ENCODE measurements around the gene TFPT. TPM values are rescaled to one million over a fixed set of nuclear protein-coding genes. Genes with fewer than 3 reads are reported as not detected.

Gene TFPT
- total RNA-seq, 1 donor from 2014 or later, result 22.1 TPM

GRCh38 chr19:54152878-54153524 lies 37.5 kb upstream of the TFPT start:
- H3K4me1 ChIP-seq, result peaks cover 2% of the 10 kb centered on the region
- no peaks in the 10 kb centered on the region for H3K27me3 ChIP-seq (ENCODE audit: low read depth)
- H3K27ac ChIP-seq, result no peak overlapping the region
- no peak for ATAC-seq
- no peak overlapping the region for H3K4me3 ChIP-seq
- intact Hi-C loops (cut with DNase I), result no loop called here
- no peak for DNase-seq
- no peaks in the 10 kb centered on the region for H3K9me3 ChIP-seq
- TF ChIP-seq, protein P1, sequence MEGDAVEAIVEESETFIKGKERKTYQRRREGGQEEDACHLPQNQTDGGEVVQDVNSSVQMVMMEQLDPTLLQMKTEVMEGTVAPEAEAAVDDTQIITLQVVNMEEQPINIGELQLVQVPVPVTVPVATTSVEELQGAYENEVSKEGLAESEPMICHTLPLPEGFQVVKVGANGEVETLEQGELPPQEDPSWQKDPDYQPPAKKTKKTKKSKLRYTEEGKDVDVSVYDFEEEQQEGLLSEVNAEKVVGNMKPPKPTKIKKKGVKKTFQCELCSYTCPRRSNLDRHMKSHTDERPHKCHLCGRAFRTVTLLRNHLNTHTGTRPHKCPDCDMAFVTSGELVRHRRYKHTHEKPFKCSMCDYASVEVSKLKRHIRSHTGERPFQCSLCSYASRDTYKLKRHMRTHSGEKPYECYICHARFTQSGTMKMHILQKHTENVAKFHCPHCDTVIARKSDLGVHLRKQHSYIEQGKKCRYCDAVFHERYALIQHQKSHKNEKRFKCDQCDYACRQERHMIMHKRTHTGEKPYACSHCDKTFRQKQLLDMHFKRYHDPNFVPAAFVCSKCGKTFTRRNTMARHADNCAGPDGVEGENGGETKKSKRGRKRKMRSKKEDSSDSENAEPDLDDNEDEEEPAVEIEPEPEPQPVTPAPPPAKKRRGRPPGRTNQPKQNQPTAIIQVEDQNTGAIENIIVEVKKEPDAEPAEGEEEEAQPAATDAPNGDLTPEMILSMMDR (IDR thresholded peaks at IDR 0.05), result no peak
- peaks cover 100% of the 10 kb centered on the region for H3K36me3 ChIP-seq

DNA sequence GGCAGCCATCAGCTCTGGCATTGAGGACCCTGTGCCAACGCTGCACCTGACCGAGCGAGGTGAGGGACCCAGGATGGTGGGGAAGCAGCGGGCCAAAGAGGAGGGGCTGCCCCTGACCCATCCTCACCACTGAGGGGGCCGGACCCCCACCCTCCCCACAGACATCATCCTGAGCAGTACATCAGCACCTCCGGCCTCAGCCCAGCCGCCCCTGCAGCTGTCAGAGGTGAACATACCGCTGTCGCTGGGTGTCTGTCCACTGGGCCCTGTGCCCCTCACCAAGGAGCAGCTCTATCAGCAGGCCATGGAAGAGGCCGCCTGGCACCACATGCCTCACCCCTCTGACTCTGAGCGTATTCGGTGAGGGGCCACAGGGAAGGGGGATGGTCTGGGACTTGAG lies 36.8 kb upstream of the TFPT start:
- TF ChIP-seq, protein P1 (IDR thresholded peaks at IDR 0.05), result no peak
- H3K36me3 ChIP-seq, result peaks cover 100% of the 10 kb centered on the region
- no peak overlapping the region for H3K27ac ChIP-seq
- intact Hi-C loops (cut with DNase I), result no loop called here
- no peaks in the 10 kb centered on the region for H3K4me1 ChIP-seq
- DNase-seq, result no peak
- ATAC-seq, result no peak
- H3K9me3 ChIP-seq, result no peaks in the 10 kb centered on the region
- no peak overlapping the region for H3K4me3 ChIP-seq
- H3K27me3 ChIP-seq (ENCODE audit: low read depth), result no peaks in the 10 kb centered on the region

DNA sequence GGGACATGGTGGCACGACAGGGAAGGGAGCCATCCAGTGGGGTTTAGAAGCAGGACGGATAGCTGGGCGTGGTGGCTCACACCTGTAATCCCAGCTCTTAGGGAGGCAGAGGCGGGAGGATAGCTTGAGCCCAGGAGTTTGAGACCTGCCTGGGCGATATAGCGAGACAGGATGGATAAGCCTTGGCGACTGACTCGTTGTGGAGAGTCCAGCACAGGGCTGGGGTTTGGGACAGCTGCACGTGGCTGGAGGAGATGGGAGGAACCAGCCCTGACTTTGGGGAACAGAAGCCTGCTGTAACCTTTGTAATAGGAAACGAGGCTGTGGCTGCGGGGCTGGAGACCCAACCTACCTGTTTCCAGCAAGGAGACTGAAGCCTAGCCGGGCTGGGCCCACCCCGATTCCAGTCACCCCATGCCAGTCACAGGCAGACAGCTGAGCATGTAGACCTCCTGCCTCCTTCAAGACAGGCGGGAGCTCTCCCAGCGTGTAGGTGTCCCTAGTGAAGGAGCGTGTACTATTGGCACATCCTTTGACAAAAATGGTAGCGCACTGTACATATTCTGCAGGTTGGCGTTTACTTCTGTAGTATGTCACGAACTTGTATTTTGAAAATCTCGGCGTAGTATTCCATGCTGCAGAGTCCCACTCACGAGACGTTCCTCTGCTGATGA lies 36.0 kb upstream of the TFPT start:
- H3K27me3 ChIP-seq (ENCODE audit: low read depth), result no peaks in the 10 kb centered on the region
- H3K9me3 ChIP-seq, result no peaks in the 10 kb centered on the region
- H3K27ac ChIP-seq, result no peak overlapping the region
- peaks cover 100% of the 10 kb centered on the region for H3K36me3 ChIP-seq
- intact Hi-C loops (cut with DNase I), result no loop called here
- no peak overlapping the region for H3K4me3 ChIP-seq
- ATAC-seq (no peak), DNase-seq (no peak)
- TF ChIP-seq, protein P1 (IDR thresholded peaks at IDR 0.05), result no peak
- H3K4me1 ChIP-seq, result no peaks in the 10 kb centered on the region

DNA sequence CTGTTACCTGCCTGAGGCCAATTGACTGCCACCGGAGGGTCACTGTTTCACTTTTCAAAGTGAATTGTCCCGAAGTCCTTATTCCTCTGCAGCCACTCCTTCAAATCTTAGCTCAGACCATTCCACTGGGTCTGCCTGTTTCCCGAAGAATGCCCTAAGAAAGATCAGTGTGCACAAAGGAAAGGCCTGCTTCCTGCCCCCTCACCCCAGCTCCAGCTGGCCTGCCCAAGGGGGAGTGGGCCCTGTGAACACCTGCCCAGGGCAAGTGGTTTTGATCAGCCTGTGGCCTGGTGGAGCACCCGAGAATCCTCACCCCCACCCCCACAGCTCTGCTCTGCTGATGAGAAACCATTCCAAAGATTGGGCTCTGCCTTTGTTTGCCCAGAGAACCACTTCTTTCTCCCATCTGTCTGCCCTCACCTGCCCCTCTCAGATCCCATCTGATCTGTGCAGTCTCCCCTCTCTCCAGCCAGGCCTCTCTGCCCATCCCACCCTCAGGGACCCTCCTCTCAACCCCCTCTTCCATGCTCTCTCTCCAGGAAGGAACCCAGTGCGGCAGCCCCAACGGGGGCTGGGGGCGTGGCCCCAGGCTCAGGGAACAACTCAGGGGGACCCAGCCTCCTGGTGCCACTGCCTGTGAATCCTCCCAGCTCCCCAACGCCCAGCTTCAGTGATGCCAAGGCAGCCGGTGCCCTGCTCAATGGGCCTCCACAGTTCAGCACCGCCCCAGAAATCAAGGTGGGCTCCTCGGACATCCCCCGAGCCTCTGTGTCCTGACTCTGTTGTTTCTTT lies 33.8 kb upstream of the TFPT start:
- TF ChIP-seq, protein P1 (IDR thresholded peaks at IDR 0.05), result no peak
- DNase-seq (no peak), ATAC-seq (no peak)
- intact Hi-C loops (cut with DNase I), result no loop called here
- no peaks in the 10 kb centered on the region for H3K4me1 ChIP-seq
- no peak overlapping the region for H3K4me3 ChIP-seq
- H3K27me3 ChIP-seq (ENCODE audit: low read depth), result no peaks in the 10 kb centered on the region
- no peaks in the 10 kb centered on the region for H3K9me3 ChIP-seq
- peaks cover 100% of the 10 kb centered on the region for H3K36me3 ChIP-seq
- no peak overlapping the region for H3K27ac ChIP-seq

GRCh38 chr19:54148158-54148557 lies 32.7 kb upstream of the TFPT start:
- TF ChIP-seq, protein P1 (IDR thresholded peaks at IDR 0.05), result no peak
- Histone ChIP-seq H3K36me3 (peaks cover 100% of the 10 kb centered on the region), H3K4me3 (no peak overlapping the region), H3K9me3 (no peaks in the 10 kb centered on the region), H3K4me1 (no peaks in the 10 kb centered on the region), H3K27me3 (ENCODE audit: low read depth) (no peaks in the 10 kb centered on the region), H3K27ac (peak overlapping the region; percentile 18)
- no peak for DNase-seq
- intact Hi-C loops (cut with DNase I), result no loop called here
- no peak for ATAC-seq

Measured in lower lobe of right lung (tissue), 2 donors.